ENCODE results near the gene NTNG2.
A peak's percentile ranks its signal among the peaks of the same experiment; 100 is the strongest.

Gene NTNG2

GRCh38 chr9:132235894-132236661 is 74.2 kb downstream of the NTNG2 start:
- Histone ChIP-seq H3F3A (ENCODE audit: low read depth) (no peaks in the 10 kb centered on the region), H3K79me2 (ENCODE audit: insufficient read depth, low read length) (no peaks in the 10 kb centered on the region), H2AFZ (ENCODE audit: low read length) (no peak overlapping the region), H3K27me3 (ENCODE audit: insufficient read depth, low read length, poor library complexity, severe bottlenecking) (no peaks in the 10 kb centered on the region), H3K36me3 (ENCODE audit: insufficient read depth, low read length) (no peaks in the 10 kb centered on the region), H3K4me1 (ENCODE audit: insufficient read depth, low read length, poor library complexity, severe bottlenecking) (peaks cover 6% of the 10 kb centered on the region), H3K9ac (ENCODE audit: low read depth, low read length, poor library complexity, severe bottlenecking) (no peak overlapping the region), H3K4me3 (ENCODE audit: low read length, poor library complexity, severe bottlenecking) (no peak overlapping the region), H3K4me2 (ENCODE audit: low read depth, low read length, poor library complexity, severe bottlenecking) (no peak overlapping the region), H3K9me2 (replicated peaks; ENCODE audit: low read depth, low read length) (no peaks in the 10 kb centered on the region), H4K20me1 (ENCODE audit: insufficient read depth, low read length, poor library complexity, severe bottlenecking) (no peaks in the 10 kb centered on the region), H3K9me3 (ENCODE audit: insufficient read depth, low read depth, low read length) (no peaks in the 10 kb centered on the region)
- no peak for TF ChIP-seq EZH2phosphoT487 (IDR thresholded peaks at IDR 0.05; ENCODE audit: borderline replicate concordance)
- TF ChIP-seq, protein P1, sequence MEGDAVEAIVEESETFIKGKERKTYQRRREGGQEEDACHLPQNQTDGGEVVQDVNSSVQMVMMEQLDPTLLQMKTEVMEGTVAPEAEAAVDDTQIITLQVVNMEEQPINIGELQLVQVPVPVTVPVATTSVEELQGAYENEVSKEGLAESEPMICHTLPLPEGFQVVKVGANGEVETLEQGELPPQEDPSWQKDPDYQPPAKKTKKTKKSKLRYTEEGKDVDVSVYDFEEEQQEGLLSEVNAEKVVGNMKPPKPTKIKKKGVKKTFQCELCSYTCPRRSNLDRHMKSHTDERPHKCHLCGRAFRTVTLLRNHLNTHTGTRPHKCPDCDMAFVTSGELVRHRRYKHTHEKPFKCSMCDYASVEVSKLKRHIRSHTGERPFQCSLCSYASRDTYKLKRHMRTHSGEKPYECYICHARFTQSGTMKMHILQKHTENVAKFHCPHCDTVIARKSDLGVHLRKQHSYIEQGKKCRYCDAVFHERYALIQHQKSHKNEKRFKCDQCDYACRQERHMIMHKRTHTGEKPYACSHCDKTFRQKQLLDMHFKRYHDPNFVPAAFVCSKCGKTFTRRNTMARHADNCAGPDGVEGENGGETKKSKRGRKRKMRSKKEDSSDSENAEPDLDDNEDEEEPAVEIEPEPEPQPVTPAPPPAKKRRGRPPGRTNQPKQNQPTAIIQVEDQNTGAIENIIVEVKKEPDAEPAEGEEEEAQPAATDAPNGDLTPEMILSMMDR (conservative IDR thresholded peaks at IDR 0.05; ENCODE audit: low read length), result peak; percentile 96

GRCh38 chr9:132236662-132237311 is 74.9 kb downstream of the NTNG2 start:
- no peak overlapping the region for H3K4me3 ChIP-seq (ENCODE audit: low read length, poor library complexity, severe bottlenecking)
- no peaks in the 10 kb centered on the region for H3F3A ChIP-seq (ENCODE audit: low read depth)
- no peak overlapping the region for H3K9ac ChIP-seq (ENCODE audit: low read depth, low read length, poor library complexity, severe bottlenecking)
- H4K20me1 ChIP-seq (ENCODE audit: insufficient read depth, low read length, poor library complexity, severe bottlenecking), result no peaks in the 10 kb centered on the region
- H3K79me2 ChIP-seq (ENCODE audit: insufficient read depth, low read length), result no peaks in the 10 kb centered on the region
- no peak overlapping the region for H3K4me2 ChIP-seq (ENCODE audit: low read depth, low read length, poor library complexity, severe bottlenecking)
- no peaks in the 10 kb centered on the region for H3K27me3 ChIP-seq (ENCODE audit: insufficient read depth, low read length, poor library complexity, severe bottlenecking)
- TF ChIP-seq, protein P1 (conservative IDR thresholded peaks at IDR 0.05; ENCODE audit: low read length), result peak; percentile 41
- TF ChIP-seq EZH2phosphoT487 (IDR thresholded peaks at IDR 0.05; ENCODE audit: borderline replicate concordance), result no peak
- peaks cover 6% of the 10 kb centered on the region for H3K4me1 ChIP-seq (ENCODE audit: insufficient read depth, low read length, poor library complexity, severe bottlenecking)
- no peak overlapping the region for H2AFZ ChIP-seq (ENCODE audit: low read length)
- no peaks in the 10 kb centered on the region for H3K9me3 ChIP-seq (ENCODE audit: insufficient read depth, low read depth, low read length)
- H3K36me3 ChIP-seq (ENCODE audit: insufficient read depth, low read length), result no peaks in the 10 kb centered on the region
- no peaks in the 10 kb centered on the region for H3K9me2 ChIP-seq (replicated peaks; ENCODE audit: low read depth, low read length)

- no peaks in the 10 kb centered on the region for H3K9me3 ChIP-seq (ENCODE audit: insufficient read depth, low read depth, low read length)
- no peaks in the 10 kb centered on the region for H4K20me1 ChIP-seq (ENCODE audit: insufficient read depth, low read length, poor library complexity, severe bottlenecking)
- H3K79me2 ChIP-seq (ENCODE audit: insufficient read depth, low read length), result no peaks in the 10 kb centered on the region
- H3K9me2 ChIP-seq (replicated peaks; ENCODE audit: low read depth, low read length), result no peaks in the 10 kb centered on the region
- no peak overlapping the region for H3K4me3 ChIP-seq (ENCODE audit: low read length, poor library complexity, severe bottlenecking)
- no peaks in the 10 kb centered on the region for H3K27me3 ChIP-seq (ENCODE audit: insufficient read depth, low read length, poor library complexity, severe bottlenecking)
- TF ChIP-seq EZH2phosphoT487 (IDR thresholded peaks at IDR 0.05; ENCODE audit: borderline replicate concordance), result no peak
- TF ChIP-seq, protein P1 (conservative IDR thresholded peaks at IDR 0.05; ENCODE audit: low read length), result no peak
- H2AFZ ChIP-seq (ENCODE audit: low read length), result no peak overlapping the region
- H3K36me3 ChIP-seq (ENCODE audit: insufficient read depth, low read length), result no peaks in the 10 kb centered on the region
- no peak overlapping the region for H3K9ac ChIP-seq (ENCODE audit: low read depth, low read length, poor library complexity, severe bottlenecking)
- H3K4me1 ChIP-seq (ENCODE audit: insufficient read depth, low read length, poor library complexity, severe bottlenecking), result peaks cover 10% of the 10 kb centered on the region
- no peaks in the 10 kb centered on the region for H3F3A ChIP-seq (ENCODE audit: low read depth)
- H3K4me2 ChIP-seq (ENCODE audit: low read depth, low read length, poor library complexity, severe bottlenecking), result no peak overlapping the region
Measured at GRCh38 chr9:132237481-132237880, 75.6 kb downstream of the NTNG2 start.

Data from Loucy (cell line).